ENCODE results near the gene GCK.

Gene GCK

DNA sequence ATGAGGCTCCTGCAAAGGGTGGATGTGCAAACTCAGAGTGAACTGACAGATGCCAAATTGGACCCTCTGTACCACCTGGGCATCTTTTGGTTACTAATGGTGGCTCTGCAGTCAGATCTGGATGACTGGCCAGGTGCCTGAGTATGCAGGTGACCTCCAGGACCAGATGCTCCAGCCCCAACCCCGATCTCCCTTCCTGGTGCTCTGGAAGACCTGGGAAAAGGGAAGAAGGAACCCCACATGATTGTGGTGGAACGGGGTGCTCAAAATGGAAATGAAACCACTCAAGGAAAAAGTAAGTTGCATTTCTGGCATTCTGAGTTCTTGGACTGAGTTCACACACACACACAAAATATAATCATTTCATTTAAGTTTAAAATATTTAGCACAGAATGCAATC lies 94.9 kb downstream of the GCK start:
- no peak overlapping the region for H3K27ac ChIP-seq (ENCODE audit: low read depth, low read length)
- H3K36me3 ChIP-seq (ENCODE audit: low read length): no peaks in the 10 kb centered on the region
- H4K20me1 ChIP-seq (ENCODE audit: low read depth, low read length): no peaks in the 10 kb centered on the region
- no peak overlapping the region for H3K4me2 ChIP-seq (ENCODE audit: low read depth, low read length, poor library complexity, severe bottlenecking)
- no peaks in the 10 kb centered on the region for H3F3A ChIP-seq (ENCODE audit: insufficient read depth)
- no peaks in the 10 kb centered on the region for H3K27me3 ChIP-seq (ENCODE audit: low read length)
- H2AFZ ChIP-seq (ENCODE audit: low read depth, low read length, severe bottlenecking): no peak overlapping the region
- no peaks in the 10 kb centered on the region for H3K9me2 ChIP-seq (replicated peaks; ENCODE audit: insufficient read depth, low read length)
- no peaks in the 10 kb centered on the region for H3K79me2 ChIP-seq (ENCODE audit: insufficient read depth, low read length)
- no peak overlapping the region for H3K9ac ChIP-seq (ENCODE audit: low read length)
- H3K4me3 ChIP-seq (ENCODE audit: insufficient read depth, low read length, poor library complexity, severe bottlenecking): no peak overlapping the region
- no peak for TF ChIP-seq EZH2phosphoT487 (conservative IDR thresholded peaks at IDR 0.05; ENCODE audit: low read length)
- no peaks in the 10 kb centered on the region for H3K9me3 ChIP-seq (ENCODE audit: insufficient read depth, low read length)
